Transverse colon (tissue), 4 donors: Measurements from ENCODE around the gene ADAM11. TPM values are rescaled to one million over a fixed set of nuclear protein-coding genes. Genes with fewer than 3 reads are reported as not detected.

Source experiments
- DNase-seq: peaks from one replicate; pipeline ENCODE4 v3.0.0-alpha.2; 2019
- H3K27ac ChIP-seq, 4 donors: fragments of 200-600 bp; sonication (generic); 2 replicates each; pipeline ENCODE4 v1.5.1; 2016 to 2018; ENCODE audit warnings: inconsistent platforms in 4 of 4
- H3K27me3 ChIP-seq: fragments of 200-600 bp; sonication (generic); 2 replicates; pipeline ENCODE4 v1.5.1; 2017; ENCODE audit warnings: inconsistent platforms
- H3K36me3 ChIP-seq, 4 donors: fragments of 200-600 bp; sonication (generic); 2 replicates each; pipeline ENCODE4 v1.5.1; 2017 to 2019; ENCODE audit warnings: inconsistent platforms in 4 of 4
- H3K4me1 ChIP-seq, 4 donors: fragments of 200-600 bp; sonication (generic); 2 replicates each; pipeline ENCODE4 v1.5.1; 2017 to 2020; ENCODE audit warnings: inconsistent platforms in 4 of 4
- H3K4me3 ChIP-seq, 4 donors: fragments of 200-600 bp; sonication (generic); 1 replicate in 1 of 4; 2 replicates in 3 of 4; pipeline versions ENCODE4 v1.5.1 to v1.6.1; 2017 to 2019; ENCODE audit warnings: inconsistent platforms in 4 of 4
- H3K9me3 ChIP-seq, 2 donors: fragments of 200-600 bp; sonication (generic); 2 replicates each; pipeline ENCODE4 v1.5.1; 2017 to 2019; ENCODE audit warnings: inconsistent platforms in 2 of 2
- EP300 ChIP-seq: sonication (generic); formaldehyde crosslinking; IDR thresholded peaks from one replicate; pipeline ENCODE4 v1.6.1; 2017; ENCODE audit warnings: antibody characterized with exemption, low read depth
- POLR2A ChIP-seq: fragments of 450-650 bp; IDR thresholded peaks from one replicate; pipeline ENCODE4 v1.6.1; 2016; ENCODE audit warnings: antibody characterized with exemption, mild to moderate bottlenecking, moderate library complexity
- POLR2AphosphoS5 ChIP-seq, 3 donors: sonication (generic); formaldehyde crosslinking; IDR thresholded peaks; one replicate each; pipeline ENCODE4 v1.6.1; 2016; ENCODE audit warnings: antibody characterized with exemption in 3 of 3
- WGBS, 2 donors: methylation state at CpG; one replicate each; pipeline ENCODE4 v1.1.5; 2018; ENCODE audit warnings: low coverage in 1 of 2; 5-methylcytosine and 5-hydroxymethylcytosine counted together
- in situ Hi-C, 4 donors: fragments of 200-750 bp; cut with MboI; loops; one replicate each; pipeline versions ENCODE4 v1.15.0 to v1.15.1; 2017; ENCODE audit warnings: low sequenced_read_pairs in 3 of 4, low pct_ligation_motif_present in 1 of 4, low pct_unique_long_range_greater_than_20kb in 1 of 4
- intact Hi-C: fragments of 100-400 bp; cut with DNase I; formaldehyde crosslinking; loops from one replicate; pipeline ENCODE4 v1.15.1; 2023; ENCODE audit warnings: low total_unique reads
- total RNA-seq, 4 donors: library from RNA; depleted of rRNA; stranded (reverse); fragments of >200 nt; gene quantifications; one replicate each; pipeline ENCODE4 v1.1.0, GENCODE V29; 2016
- TF ChIP-seq, protein P1 (sequence below), 5 experiments: fragments of 200-600 bp in 3 of 5; fragments of 450-650 bp in 2 of 5; sonication (generic) in 3 of 5; IDR thresholded peaks; 1 replicate in 2 of 5; 2 replicates in 3 of 5; pipeline ENCODE4 v1.5.1; 2016 to 2017; ENCODE audit warnings: antibody characterized with exemption in 5 of 5, inconsistent platforms in 3 of 5, mild to moderate bottlenecking in 2 of 5, moderate library complexity in 1 of 5

ADAM11 gene
- total RNA-seq, 4 donors from 2014 or later, result 0.37 to 2.0 (median 0.72) TPM

DNA sequence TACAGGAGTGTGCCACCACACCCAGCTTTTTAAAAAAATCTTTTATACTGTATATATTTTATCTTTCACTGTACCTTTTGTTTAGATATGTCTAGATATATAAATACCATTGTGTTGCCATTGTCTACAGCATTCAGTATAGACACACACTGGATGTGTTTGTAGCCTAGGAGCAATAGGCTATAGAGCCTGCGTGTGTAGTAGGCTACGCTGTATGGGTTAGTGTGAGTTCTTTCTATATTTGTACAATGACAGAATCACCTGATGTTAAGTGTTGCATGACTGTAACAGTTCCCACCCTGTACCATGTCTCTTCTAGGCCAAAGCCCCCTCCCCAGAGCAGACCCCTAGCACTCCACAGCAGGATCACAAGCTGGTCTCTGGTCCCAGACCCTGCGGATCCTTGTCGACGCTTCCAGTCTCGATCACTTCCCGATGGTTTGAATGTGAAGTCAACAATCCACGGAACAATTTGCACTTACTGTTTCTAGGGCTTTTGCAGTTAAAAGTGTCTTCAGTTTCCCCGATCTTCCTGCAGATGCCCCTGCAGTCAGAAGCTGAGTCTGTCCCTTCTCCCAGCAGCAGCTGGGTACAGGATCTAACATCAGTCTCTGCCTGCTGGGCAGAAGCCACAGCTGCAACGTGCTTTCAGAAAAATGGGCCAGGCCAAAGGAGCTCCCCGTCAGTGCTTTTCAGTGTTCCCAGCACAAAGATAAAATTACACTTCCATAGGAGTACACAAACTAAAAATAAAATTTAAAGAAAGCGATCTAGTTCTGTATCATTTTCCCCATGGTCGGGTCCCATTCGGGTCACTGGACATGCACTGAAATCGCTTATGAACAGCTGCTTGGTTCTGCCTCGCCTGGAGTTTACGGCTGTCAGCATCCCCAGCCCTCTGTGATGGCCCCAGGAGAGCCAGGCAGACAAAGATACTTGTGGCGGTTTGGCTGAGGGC, 35.4 kb downstream of the ADAM11 start:
- Histone ChIP-seq H3K36me3 (no peaks in the 10 kb centered on the region), H3K27me3 (no peaks in the 10 kb centered on the region), H3K27ac (peak overlapping the region; percentile 70 to 85 (median 78)), H3K9me3 (no peaks in the 10 kb centered on the region), H3K4me1 (peaks cover 0 to 10% (median 2%) of the 10 kb centered on the region in 4 donors), H3K4me3 (no peak overlapping the region)
- TF ChIP-seq POLR2A (no peak), POLR2AphosphoS5 (IDR thresholded peaks at IDR 0.05) (no peak), EP300 (no peak)
- TF ChIP-seq, protein P1, sequence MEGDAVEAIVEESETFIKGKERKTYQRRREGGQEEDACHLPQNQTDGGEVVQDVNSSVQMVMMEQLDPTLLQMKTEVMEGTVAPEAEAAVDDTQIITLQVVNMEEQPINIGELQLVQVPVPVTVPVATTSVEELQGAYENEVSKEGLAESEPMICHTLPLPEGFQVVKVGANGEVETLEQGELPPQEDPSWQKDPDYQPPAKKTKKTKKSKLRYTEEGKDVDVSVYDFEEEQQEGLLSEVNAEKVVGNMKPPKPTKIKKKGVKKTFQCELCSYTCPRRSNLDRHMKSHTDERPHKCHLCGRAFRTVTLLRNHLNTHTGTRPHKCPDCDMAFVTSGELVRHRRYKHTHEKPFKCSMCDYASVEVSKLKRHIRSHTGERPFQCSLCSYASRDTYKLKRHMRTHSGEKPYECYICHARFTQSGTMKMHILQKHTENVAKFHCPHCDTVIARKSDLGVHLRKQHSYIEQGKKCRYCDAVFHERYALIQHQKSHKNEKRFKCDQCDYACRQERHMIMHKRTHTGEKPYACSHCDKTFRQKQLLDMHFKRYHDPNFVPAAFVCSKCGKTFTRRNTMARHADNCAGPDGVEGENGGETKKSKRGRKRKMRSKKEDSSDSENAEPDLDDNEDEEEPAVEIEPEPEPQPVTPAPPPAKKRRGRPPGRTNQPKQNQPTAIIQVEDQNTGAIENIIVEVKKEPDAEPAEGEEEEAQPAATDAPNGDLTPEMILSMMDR (IDR thresholded peaks at IDR 0.05), result no peak
- in situ Hi-C loops (no loop called here), intact Hi-C loops (no loop called here)
- no peak for DNase-seq
- 74 to 75% methylated on average over 11 to 18 of the region's 18 CpGs for WGBS, 2 donors

DNA sequence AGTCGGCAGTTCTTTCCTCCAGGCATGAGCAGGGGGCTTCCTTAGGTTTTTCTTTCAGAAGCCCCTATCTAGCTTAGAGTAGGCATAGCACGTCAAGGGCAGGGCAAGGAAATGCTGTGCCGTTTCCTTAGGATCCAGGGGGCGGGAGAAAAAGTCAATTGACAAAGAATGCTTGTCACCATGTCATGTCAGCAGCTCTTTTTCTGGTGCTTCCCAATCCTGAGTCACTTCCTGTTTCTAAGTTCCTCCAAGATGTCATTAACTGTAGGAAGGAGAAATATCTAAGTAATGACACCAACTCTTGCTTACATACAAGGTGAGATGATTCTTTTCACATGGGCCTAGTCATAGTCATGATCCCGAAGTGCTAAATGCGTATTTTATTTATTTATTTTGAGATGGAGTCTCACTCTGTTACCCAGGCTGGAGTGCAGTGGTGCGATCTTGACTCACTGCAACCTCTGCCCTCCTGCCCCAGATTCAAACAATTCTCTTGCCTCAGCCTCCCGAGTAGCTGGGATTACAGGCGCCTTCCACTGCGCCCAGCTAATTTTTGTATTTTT, 36.1 kb downstream of the ADAM11 start:
- TF ChIP-seq POLR2AphosphoS5 (IDR thresholded peaks at IDR 0.05) (no peak), EP300 (no peak), POLR2A (no peak)
- TF ChIP-seq, protein P1 (IDR thresholded peaks at IDR 0.05), result no peak
- Histone ChIP-seq H3K27me3 (no peaks in the 10 kb centered on the region), H3K4me1 (peaks cover 0 to 10% (median 2%) of the 10 kb centered on the region in 4 donors), H3K36me3 (no peaks in the 10 kb centered on the region), H3K4me3 (no peak overlapping the region), H3K9me3 (no peaks in the 10 kb centered on the region), H3K27ac (peak overlapping the region; percentile 70 to 85 (median 78))
- no peak for DNase-seq
- intact Hi-C loops, result no loop called here
- 20 to 64% methylated on average over 2 to 10 of the region's 10 CpGs for WGBS, 2 donors
- in situ Hi-C loops, result no loop called here

DNA sequence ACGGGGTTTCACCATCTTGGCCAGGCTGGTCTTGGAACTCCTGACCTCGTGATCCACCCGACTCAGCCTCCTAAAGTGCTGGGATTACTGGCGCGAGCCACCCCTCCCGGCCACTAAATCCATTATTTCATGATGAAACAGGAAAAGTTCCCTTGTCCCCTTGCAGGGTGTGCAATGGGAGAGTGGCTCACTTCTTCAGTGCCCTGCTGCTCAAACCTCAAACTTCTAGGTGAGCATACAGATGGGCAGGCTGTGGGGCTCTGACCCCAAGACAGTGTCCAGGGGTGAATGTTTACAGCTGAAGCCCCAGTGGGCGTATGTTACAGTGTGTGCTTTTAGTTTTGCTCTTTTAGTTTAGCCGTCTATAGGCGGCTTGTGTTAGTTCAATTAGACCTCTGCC, 36.6 kb downstream of the ADAM11 start:
- Histone ChIP-seq H3K36me3 (no peaks in the 10 kb centered on the region), H3K4me1 (peaks cover 0 to 10% (median 2%) of the 10 kb centered on the region in 4 donors), H3K9me3 (no peaks in the 10 kb centered on the region), H3K27ac (peak overlapping the region; percentile 70 to 85 (median 78)), H3K27me3 (no peaks in the 10 kb centered on the region), H3K4me3 (no peak overlapping the region)
- no peak for TF ChIP-seq POLR2AphosphoS5 (IDR thresholded peaks at IDR 0.05)
- TF ChIP-seq EP300, result no peak
- TF ChIP-seq, protein P1 (IDR thresholded peaks at IDR 0.05), result no peak
- no peak for TF ChIP-seq POLR2A
- intact Hi-C loops, result no loop called here
- WGBS, 2 donors, result 78% methylated on average over 9 of the region's 9 CpGs; no CpG with 5 or more reads in 1 of the 2 donors
- in situ Hi-C loops, result no loop called here
- DNase-seq, result no peak

DNA sequence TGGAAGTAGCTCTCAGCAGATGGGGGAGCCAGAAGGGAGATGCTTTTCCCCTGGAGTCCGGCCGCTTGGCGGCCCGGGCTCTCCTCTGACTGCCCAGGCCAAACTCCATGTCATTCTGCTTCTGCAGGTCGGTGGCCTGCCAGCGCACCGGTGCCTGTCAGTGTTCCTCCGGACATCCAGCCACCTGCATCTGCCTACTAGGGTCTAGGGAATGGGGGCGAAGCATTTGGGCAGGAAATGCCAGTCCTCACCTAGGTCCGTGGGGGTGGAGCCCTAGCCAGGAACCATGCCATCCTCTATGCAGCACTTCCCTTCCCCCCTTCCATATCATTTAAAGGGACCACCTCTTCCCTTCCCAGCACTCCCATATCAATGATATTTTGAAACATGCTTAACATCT, 37.1 kb downstream of the ADAM11 start:
- 50 to 85% methylated on average over 4 to 10 of the region's 10 CpGs for WGBS, 2 donors
- in situ Hi-C loops (no loop called here), intact Hi-C loops (no loop called here)
- no peak for DNase-seq
- peaks cover 0 to 10% (median 2%) of the 10 kb centered on the region in 4 donors for H3K4me1 ChIP-seq
- H3K27ac ChIP-seq, result peak overlapping the region; percentile 70 to 85 (median 78)
- no peaks in the 10 kb centered on the region for H3K27me3 ChIP-seq
- no peak overlapping the region for H3K4me3 ChIP-seq
- no peak for TF ChIP-seq POLR2A
- no peak for TF ChIP-seq EP300
- TF ChIP-seq POLR2AphosphoS5 (IDR thresholded peaks at IDR 0.05), result no peak
- TF ChIP-seq, protein P1 (IDR thresholded peaks at IDR 0.05), result no peak
- H3K9me3 ChIP-seq, result no peaks in the 10 kb centered on the region
- H3K36me3 ChIP-seq, result no peaks in the 10 kb centered on the region
